GM19395 (cell line): ENCODE measurements around the gene DZIP1.
"Not testable (repeated sequence)": the region's sequence is repeated elsewhere in the genome, so short reads cannot be mapped to it uniquely, and the experiment has no call there.

Experiments used
- ATAC-seq: cut with Tn5 transposase; IDR thresholded peaks from one replicate; pipeline ENCODE4 v1.9.1; 2021; ENCODE audit warnings: mild to moderate bottlenecking, moderate library complexity; ENCODE audit not compliant: unreplicated experiment

The DZIP1 gene

GRCh38 chr13:95603887-95604555 is 40.5 kb downstream of the DZIP1 start:
- no peak for ATAC-seq

- ATAC-seq: no peak
Observed at GRCh38 chr13:95601906-95602305, 42.6 kb downstream of the DZIP1 start.

DNA sequence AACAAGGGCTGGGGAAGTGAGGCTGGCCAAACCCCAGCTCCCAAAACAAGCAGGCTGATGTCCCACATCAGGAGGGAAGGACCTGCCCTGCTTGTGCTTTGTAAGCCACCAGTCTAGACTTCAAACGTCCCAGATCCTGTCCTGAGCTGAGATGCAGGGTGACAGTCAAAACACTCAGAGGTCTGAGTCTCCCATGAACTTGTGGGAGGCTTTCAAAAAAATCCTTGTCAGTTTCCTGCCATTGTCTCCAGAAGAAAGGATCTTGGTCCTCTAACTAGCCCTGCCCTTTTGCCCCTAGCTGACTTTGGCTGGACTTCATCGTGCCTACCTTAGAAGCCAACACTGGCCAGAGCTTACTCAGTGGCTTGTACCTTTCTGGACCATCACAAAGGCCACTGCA is 43.3 kb downstream of the DZIP1 start:
- no peak for ATAC-seq

DNA sequence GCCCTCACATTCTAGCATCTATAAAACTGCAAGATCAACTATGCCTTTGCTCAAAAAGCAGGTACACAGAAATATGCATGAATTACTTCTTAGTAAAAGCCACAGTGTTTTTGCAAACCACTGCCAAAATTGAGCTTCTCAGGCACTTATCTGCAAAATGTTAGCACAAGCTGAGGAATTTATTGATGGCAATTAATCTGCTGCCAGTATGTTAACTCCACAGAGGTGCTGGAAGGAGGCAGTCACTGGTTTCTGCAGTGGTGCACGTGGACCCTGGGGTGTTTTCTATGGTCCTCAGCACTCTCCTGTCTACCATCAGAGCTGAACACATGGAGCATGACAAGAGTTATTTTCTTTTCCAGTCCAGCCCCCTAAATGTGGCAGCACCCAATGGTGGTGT is 47.8 kb downstream of the DZIP1 start:
- no peak for ATAC-seq

DNA sequence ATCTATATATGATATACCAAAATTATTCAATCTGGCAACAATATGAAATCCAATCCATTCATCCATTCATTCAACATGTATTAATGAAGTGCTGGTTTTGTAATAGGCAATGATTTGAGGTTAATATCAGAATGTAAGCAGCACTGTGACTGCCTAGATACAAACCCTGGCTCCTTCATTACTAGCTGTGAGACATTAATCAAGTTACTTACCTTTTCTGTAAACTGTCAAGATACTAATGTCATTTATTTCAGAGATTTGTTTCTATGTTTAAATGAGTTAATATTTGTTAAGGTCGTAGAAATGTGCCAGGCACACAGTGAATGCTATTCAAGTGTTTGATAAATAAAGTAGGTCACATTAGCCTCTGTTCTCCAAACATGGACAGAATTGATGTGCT is 51.0 kb downstream of the DZIP1 start:
- ATAC-seq: no peak

DNA sequence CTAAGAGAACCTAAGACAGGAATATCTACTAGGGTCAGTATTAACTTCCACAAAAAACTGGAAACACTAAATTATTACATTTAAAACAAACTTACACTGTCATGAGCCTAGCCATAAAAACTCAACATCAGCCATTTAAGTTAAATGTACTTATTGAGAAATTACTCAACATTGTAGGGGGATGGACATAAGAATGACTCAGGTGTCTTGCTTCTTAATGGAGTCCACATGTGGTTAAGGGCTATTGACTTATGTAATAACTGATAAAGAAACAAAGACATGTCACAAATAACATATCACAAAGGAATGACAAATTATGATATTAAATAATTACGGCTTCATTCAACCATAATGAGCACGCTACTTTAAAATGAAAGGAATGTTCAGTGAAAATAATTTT is 55.8 kb downstream of the DZIP1 start:
- no peak for ATAC-seq

DNA sequence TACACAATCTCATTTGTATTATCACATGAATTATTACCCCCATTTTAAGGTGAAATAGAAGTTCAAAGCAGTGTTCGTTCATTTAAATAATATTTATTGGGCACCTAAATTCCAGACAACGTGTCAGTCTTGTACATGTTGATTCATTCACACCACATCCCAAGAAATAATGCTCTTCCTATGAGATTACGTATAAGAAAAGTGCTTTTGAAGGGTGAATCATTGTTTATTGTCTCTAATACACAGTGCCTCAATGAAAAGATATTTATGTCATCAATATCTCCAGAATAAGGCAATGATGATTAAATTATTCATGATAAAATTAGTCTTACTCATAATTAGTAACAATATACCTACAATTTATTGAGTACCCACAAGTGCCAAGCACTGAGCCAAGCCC is 56.4 kb downstream of the DZIP1 start:
- ATAC-seq: no peak

DNA sequence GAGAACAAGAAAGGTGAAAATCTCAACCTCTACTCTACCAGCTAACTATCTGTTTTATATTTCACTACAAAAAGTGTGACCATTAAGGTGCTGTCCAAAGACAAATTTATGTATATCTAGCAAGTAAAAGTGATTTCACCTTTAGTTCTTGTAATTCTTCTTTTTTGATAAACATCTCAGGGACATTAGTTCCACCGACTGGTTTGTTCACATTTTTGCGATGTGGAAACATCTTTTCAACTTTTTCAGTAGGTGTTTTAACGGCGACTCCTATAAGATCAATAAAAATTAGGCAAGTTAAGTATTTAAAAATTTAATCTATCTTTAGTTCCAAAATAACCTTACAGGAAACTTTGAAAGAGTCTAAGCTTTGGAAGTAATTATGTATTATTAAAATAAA is 58.6 kb downstream of the DZIP1 start:
- no peak for ATAC-seq

DNA sequence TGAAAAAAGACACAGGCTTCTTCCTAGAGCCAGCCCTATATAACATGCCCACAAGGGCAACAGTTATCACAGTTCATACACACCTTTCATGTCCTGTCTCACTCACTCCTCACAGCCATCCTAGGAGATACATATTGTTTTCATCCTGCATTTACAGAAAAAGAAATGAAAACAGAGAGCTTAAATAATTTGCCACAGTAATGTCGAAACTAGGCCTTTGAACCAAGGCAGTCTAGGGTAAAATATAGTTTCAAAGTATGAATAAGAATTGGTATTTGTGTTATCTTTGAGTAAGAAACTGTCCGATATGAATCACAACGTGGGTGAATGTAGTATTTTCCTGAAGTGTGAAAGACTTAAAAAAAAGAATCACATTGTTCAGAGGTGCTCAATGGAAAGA is 65.2 kb downstream of the DZIP1 start:
- ATAC-seq: peak; percentile 94

GRCh38 chr13:95573221-95573620 is 71.3 kb downstream of the DZIP1 start:
- ATAC-seq: no peak

DNA sequence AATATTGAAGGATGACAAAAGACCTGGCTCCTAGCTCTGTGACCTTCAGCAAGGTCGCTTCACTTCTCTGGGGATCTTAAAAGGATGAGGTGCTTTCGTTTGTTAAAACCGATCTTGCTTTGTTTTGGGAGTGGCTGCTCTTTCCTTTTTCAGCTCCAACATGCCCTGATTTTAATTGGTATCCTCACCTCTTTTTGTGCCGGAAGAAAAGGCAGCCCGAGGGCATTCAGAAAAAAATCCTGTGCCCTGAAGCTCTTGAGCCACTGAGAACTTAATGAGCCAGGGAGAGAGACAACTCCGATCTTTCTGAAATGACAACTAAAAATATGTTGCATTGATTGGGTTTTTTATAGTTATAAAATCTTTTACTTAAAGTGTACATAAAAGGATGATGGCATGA is 72.6 kb downstream of the DZIP1 start:
- ATAC-seq: no peak

GRCh38 chr13:95570016-95570415 is 74.5 kb downstream of the DZIP1 start:
- no peak for ATAC-seq

DNA sequence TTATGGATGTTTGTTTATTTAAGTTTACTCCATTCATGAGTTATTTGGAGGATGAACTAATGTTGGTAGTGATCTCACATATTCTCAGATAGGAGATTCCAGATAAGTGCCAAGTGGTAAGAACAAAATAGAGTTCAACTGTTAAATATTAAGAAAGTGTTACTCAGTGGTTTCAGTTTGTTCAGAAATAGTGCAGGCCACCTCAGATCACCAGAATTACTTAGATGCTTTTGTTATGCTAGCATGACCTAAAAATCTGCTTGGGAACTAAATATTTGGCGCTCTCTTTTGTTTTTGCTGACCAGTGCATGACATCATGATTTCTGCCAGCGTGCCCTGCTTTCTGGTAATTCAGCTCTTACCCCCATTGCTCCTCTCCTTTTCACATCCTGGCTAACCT is 76.4 kb downstream of the DZIP1 start:
- no peak for ATAC-seq

DNA sequence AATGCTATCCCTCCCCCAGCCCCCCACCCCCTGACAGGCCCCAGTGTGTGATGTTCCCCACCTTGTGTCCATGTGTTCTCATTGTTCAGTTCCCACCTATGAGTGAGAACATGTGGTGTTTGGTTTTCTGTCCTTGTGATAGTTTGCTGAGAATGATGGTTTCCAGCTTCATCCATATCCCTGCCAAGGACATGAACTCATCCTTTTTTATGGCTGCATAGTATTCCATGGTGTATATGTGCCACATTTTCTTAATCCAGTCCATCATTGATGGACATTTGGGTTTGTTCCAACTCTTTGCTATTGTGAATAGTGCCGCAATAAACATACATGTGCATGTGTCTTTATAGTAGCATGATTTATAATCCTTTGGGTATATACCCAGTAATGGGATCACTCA is 78.7 kb downstream of the DZIP1 start:
- not testable (repeated sequence) for ATAC-seq

DNA sequence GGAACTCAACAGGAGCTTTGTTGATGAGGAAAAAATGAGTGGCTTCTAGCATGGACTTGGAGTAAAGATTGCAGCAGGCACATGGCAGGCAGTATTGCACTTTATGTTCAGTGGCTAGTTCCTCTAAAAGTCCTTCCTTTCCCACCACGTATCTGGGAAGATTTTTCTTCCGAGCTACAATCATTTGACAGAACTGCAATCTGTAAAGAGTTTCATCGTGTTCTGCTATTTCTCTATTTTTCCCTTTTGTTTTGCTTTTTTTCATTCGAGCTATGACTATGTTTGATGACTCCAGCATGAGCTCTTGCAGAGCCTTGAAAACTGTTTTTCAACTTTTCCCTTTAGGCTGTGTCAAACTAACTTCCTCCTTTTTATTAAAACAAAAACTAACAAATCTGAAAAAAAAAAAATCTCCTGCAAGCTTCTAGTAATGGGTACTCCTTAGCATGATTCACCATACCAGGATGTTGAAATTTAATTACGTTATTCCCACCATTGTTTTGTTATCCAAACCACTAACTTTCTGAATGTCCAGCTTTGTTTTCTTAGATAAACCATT is 79.7 kb downstream of the DZIP1 start:
- no peak for ATAC-seq

GRCh38 chr13:95564091-95564490 is 80.4 kb downstream of the DZIP1 start:
- no peak for ATAC-seq

- no peak for ATAC-seq
Observed at GRCh38 chr13:95560387-95560786, 84.1 kb downstream of the DZIP1 start.

- ATAC-seq: no peak
Observed at GRCh38 chr13:95559100-95559499, 85.4 kb downstream of the DZIP1 start.

- ATAC-seq: no peak
Observed at GRCh38 chr13:95557013-95557412, 87.5 kb downstream of the DZIP1 start.

- ATAC-seq: no peak
Observed at GRCh38 chr13:95553581-95554385, 90.7 kb downstream of the DZIP1 start.

DNA sequence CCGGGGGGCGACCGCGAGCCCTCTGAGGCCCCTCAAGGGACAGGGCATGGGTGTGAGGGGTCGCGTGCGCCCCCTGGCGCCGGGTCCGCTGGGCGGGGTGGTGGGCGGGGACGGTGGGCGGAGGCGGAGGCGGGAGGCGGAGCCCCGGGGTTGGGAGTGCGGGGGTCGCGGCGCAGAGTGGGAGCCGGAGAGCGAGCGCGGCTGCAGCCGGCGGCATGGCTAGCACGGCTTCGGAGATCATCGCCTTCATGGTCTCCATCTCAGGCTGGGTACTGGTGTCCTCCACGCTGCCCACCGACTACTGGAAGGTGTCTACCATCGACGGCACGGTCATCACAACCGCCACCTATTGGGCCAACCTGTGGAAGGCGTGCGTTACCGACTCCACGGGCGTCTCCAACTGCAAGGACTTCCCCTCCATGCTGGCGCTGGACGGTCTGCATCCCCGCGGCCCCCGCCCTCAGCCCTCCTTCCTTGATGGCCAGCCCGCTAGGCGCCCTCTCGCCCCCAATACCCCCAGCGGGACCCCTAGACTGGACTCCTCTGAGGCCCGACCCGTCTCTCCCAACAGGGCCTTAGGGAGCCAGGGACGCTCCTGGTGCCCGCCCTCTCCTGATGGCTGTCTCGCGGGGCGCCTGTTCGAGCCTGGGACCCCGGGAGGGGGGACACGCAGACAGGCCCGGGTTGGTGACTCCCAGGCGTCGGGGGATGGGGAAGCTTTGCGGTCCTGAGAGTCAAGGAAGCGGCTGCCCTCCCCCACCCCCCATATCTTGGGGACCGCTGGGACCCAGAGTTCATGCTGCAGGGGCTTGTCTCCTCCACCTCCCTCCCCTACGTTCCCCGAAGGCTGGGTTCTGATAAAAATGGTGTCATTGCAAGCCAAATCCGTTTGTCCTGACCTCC is 91.7 kb downstream of the DZIP1 start, which contains the start of gene CLDN10:
CLDN10 (plus strand) TSS at position 182 of the 903 bp plus-strand sequence; CDS start at position 216, 34 bp downstream.
- ATAC-seq: peak; percentile 54
